H9 (cell line): ENCODE measurements around the gene KCNJ12. TPM values are rescaled to one million over a fixed set of nuclear protein-coding genes. Genes with fewer than 3 reads are reported as not detected.

ENCODE experiments used
- DNase-seq: peaks from one replicate; pipeline ENCODE4 v3.0.0-alpha.2; 2017
- H2AFZ ChIP-seq: one replicate; pipeline ENCODE4 v1.6.1; 2013; ENCODE audit warnings: mild to moderate bottlenecking, low read length, control low read depth, moderate library complexity
- H2AK5ac ChIP-seq: 2 replicates; pipeline ENCODE4 v1.6.1; 2013; ENCODE audit warnings: low read length, control low read depth, mixed read lengths; ENCODE audit not compliant: insufficient read length
- H2BK120ac ChIP-seq: one replicate; pipeline ENCODE4 v1.6.1; 2013; ENCODE audit warnings: low read depth, mild to moderate bottlenecking, low read length, control low read depth, inconsistent platforms; ENCODE audit not compliant: poor library complexity, severe bottlenecking
- H2BK12ac ChIP-seq: 2 replicates; pipeline ENCODE4 v1.6.1; 2013; ENCODE audit warnings: low read length, control low read depth, mixed read lengths, low read depth; ENCODE audit not compliant: insufficient read length
- H2BK15ac ChIP-seq: 2 replicates; pipeline ENCODE4 v1.6.1; 2013; ENCODE audit warnings: low read depth, low read length, control low read depth
- H2BK20ac ChIP-seq: one replicate; pipeline ENCODE4 v1.6.1; 2013; ENCODE audit warnings: low read depth, mild to moderate bottlenecking, low read length, control low read depth, inconsistent platforms; ENCODE audit not compliant: poor library complexity, severe bottlenecking
- H2BK5ac ChIP-seq: 2 replicates; pipeline ENCODE4 v1.6.1; 2013; ENCODE audit warnings: low read length, control low read depth, mixed read lengths; ENCODE audit not compliant: insufficient read length
- H3K14ac ChIP-seq: 2 replicates; pipeline ENCODE4 v1.6.1; 2013; ENCODE audit warnings: low read length, control low read depth; ENCODE audit not compliant: insufficient read depth
- H3K18ac ChIP-seq: 2 replicates; pipeline ENCODE4 v1.6.1; 2013; ENCODE audit warnings: low read depth, mild to moderate bottlenecking, mixed read lengths, low read length, control low read depth; ENCODE audit not compliant: insufficient read length
- H3K23ac ChIP-seq: 2 replicates; pipeline ENCODE4 v1.6.1; 2013; ENCODE audit warnings: low read length, control low read depth, mixed read lengths, low read depth; ENCODE audit not compliant: insufficient read length
- H3K23me2 ChIP-seq: 2 replicates; pipeline ENCODE4 v1.6.1; 2013; ENCODE audit warnings: low read depth, mild to moderate bottlenecking, mixed read lengths, low read length, control low read depth; ENCODE audit not compliant: insufficient read length, poor library complexity, severe bottlenecking
- H3K27ac ChIP-seq: 2 replicates; pipeline ENCODE4 v1.5.1; 2013; ENCODE audit warnings: low read length, control low read depth, mixed read lengths, low read depth; ENCODE audit not compliant: insufficient read length
- H3K27me3 ChIP-seq: 2 replicates; pipeline ENCODE4 v1.6.1; 2013; ENCODE audit warnings: low read length, control low read depth, inconsistent platforms; ENCODE audit not compliant: insufficient read depth
- H3K4ac ChIP-seq: 2 replicates; pipeline ENCODE4 v1.6.1; 2013; ENCODE audit warnings: low read depth, mild to moderate bottlenecking, control low read depth, inconsistent platforms, low read length, moderate library complexity
- H3K4me1 ChIP-seq: 2 replicates; pipeline ENCODE4 v1.6.1; 2013; ENCODE audit warnings: low read length, control low read depth, inconsistent platforms; ENCODE audit not compliant: insufficient read depth
- H3K4me2 ChIP-seq: 2 replicates; pipeline ENCODE4 v1.6.1; 2013; ENCODE audit warnings: low read length, control low read depth, mixed read lengths; ENCODE audit not compliant: insufficient read length, insufficient read depth
- H3K56ac ChIP-seq: 2 replicates; pipeline ENCODE4 v1.6.1; 2013; ENCODE audit warnings: low read depth, mild to moderate bottlenecking, mixed read lengths, low read length, control low read depth; ENCODE audit not compliant: insufficient read length
- H3K79me1 ChIP-seq: 2 replicates; pipeline ENCODE4 v1.6.1; 2013; ENCODE audit warnings: low read depth, mild to moderate bottlenecking, moderate library complexity, low read length, control low read depth, inconsistent platforms; ENCODE audit not compliant: insufficient read depth, poor library complexity, severe bottlenecking
- H3K79me2 ChIP-seq: 2 replicates; pipeline ENCODE4 v1.6.1; 2013; ENCODE audit warnings: low read length, control low read depth, inconsistent platforms; ENCODE audit not compliant: insufficient read depth
- H3K9ac ChIP-seq: 2 replicates; pipeline ENCODE4 v1.6.1; 2013; ENCODE audit warnings: low read length, control low read depth, mixed read lengths; ENCODE audit not compliant: insufficient read length; ENCODE audit errors: extremely low read depth
- H3K9me3 ChIP-seq: one replicate; pipeline ENCODE4 v1.6.1; 2013; ENCODE audit warnings: low read depth, low read length, inconsistent platforms; ENCODE audit not compliant: control insufficient read depth
- H3T11ph ChIP-seq: one replicate; pipeline ENCODE4 v1.6.1; 2013; ENCODE audit warnings: mild to moderate bottlenecking, low read length, control low read depth, inconsistent platforms
- H4K20me1 ChIP-seq: one replicate; pipeline ENCODE4 v1.6.1; 2013; ENCODE audit not compliant: control insufficient read depth, insufficient read length, insufficient read depth
- H4K5ac ChIP-seq: 2 replicates; pipeline ENCODE4 v1.6.1; 2013; ENCODE audit warnings: low read depth, mild to moderate bottlenecking, mixed read lengths, low read length, control low read depth; ENCODE audit not compliant: insufficient read length
- H4K8ac ChIP-seq: replicated peaks from 2 replicates; pipeline ENCODE4 v1.6.1; 2013; ENCODE audit warnings: low read length, control low read depth, mixed read lengths, low read depth; ENCODE audit not compliant: insufficient read length
- H4K91ac ChIP-seq: 2 replicates; pipeline ENCODE4 v1.6.1; 2013; ENCODE audit warnings: low read depth, mild to moderate bottlenecking, moderate library complexity, mixed read lengths, low read length, control low read depth; ENCODE audit not compliant: insufficient read length
- H3K27ac Mint-ChIP-seq, 3 experiments: 2 replicates in 2 of 3; 3 replicates in 1 of 3; pipeline ENCODE4 v1.8.0; 2020 to 2021; ENCODE audit warnings: mixed read lengths in 3 of 3, mild to moderate bottlenecking in 1 of 3, moderate library complexity in 1 of 3
- H3K27me3 Mint-ChIP-seq: 2 replicates; pipeline ENCODE4 v1.8.0; 2021; ENCODE audit warnings: low read depth, mild to moderate bottlenecking, moderate library complexity, mixed read lengths
- H3K36me3 Mint-ChIP-seq, 3 experiments: 2 replicates in 2 of 3; 3 replicates in 1 of 3; pipeline ENCODE4 v1.8.0; 2020 to 2021; ENCODE audit warnings: low read depth in 3 of 3, mixed read lengths in 3 of 3; ENCODE audit not compliant: insufficient read depth in 1 of 3
- H3K4me1 Mint-ChIP-seq, 2 experiments: 2 replicates each; pipeline ENCODE4 v1.8.0; 2020; ENCODE audit warnings: mixed read lengths in 2 of 2
- H3K4me3 Mint-ChIP-seq, 2 experiments: 2 replicates in 1 of 2; 3 replicates in 1 of 2; pipeline ENCODE4 v1.8.0; 2020 to 2021; ENCODE audit warnings: mild to moderate bottlenecking in 2 of 2, mixed read lengths in 2 of 2, moderate library complexity in 1 of 2
- H3K9me3 Mint-ChIP-seq, 2 experiments: 2 replicates in 1 of 2; 3 replicates in 1 of 2; pipeline ENCODE4 v1.8.0; 2020; ENCODE audit warnings: mild to moderate bottlenecking in 2 of 2, mixed read lengths in 2 of 2, moderate library complexity in 1 of 2
- CTCF ChIP-seq: fragments of 200-600 bp; sonication (generic); conservative IDR thresholded peaks from 3 replicates; pipeline ENCODE4 v1.8.0; 2021; ENCODE audit warnings: antibody characterized with exemption, mild to moderate bottlenecking
- WGBS: extraction: QIAGEN DNeasy Blood & Tissue Kit; methylation state at CpG from one replicate; pipeline ENCODE4 v1.1.7; 2013; ENCODE audit warnings: missing lambda C conversion rate, low lambda C conversion rate, mixed read lengths; ENCODE audit not compliant: insufficient read length; ENCODE audit errors: extremely low coverage; 5-methylcytosine and 5-hydroxymethylcytosine counted together
- total RNA-seq: library from RNA; stranded (reverse); gene quantifications from 2 replicates; pipeline ENCODE4 v1.2.1, GENCODE V29; 2021

KCNJ12 gene
- total RNA-seq, 1 experiment from 2014 or later: 0.39 TPM

GRCh38 chr17:21396237-21396636 lies 20.1 kb downstream of the KCNJ12 start:
- H3K9me3 Mint-ChIP-seq: peaks cover 0 to 6% of the 10 kb centered on the region in 2 experiments; a peak in 3 of 5 replicates
- TF ChIP-seq CTCF: no peak
- Histone ChIP-seq H2BK120ac (no peak overlapping the region), H3K9ac (no peak overlapping the region), H3K27ac (no peak overlapping the region), H3T11ph (no peak overlapping the region), H2BK15ac (no peak overlapping the region), H4K8ac (no peak overlapping the region), H3K9me3 (no peaks in the 10 kb centered on the region), H3K18ac (no peak overlapping the region), H2AK5ac (no peak overlapping the region), H3K79me2 (no peaks in the 10 kb centered on the region), H3K79me1 (no peaks in the 10 kb centered on the region), H2AFZ (no peak overlapping the region), H3K23ac (no peak overlapping the region), H3K23me2 (no peaks in the 10 kb centered on the region), H3K14ac (peak overlapping the region; percentile 12; the same call in 1 of the 2 replicates), H3K4ac (no peak overlapping the region), H3K4me1 (no peaks in the 10 kb centered on the region), H2BK12ac (no peak overlapping the region), H2BK5ac (no peak overlapping the region), H3K4me2 (no peak overlapping the region), H4K5ac (no peak overlapping the region), H3K27me3 (no peaks in the 10 kb centered on the region), H3K56ac (no peak overlapping the region), H4K91ac (no peak overlapping the region), H4K20me1 (no peaks in the 10 kb centered on the region), H2BK20ac (no peak overlapping the region)
- no peaks in the 10 kb centered on the region; a peak in 1 of 7 replicates for H3K36me3 Mint-ChIP-seq
- H3K27ac Mint-ChIP-seq: peak overlapping the region in 1 of 3 experiments; percentile 79; a peak in 1 of 7 replicates
- H3K27me3 Mint-ChIP-seq: peaks cover 3% of the 10 kb centered on the region
- DNase-seq: no peak
- H3K4me1 Mint-ChIP-seq: peaks cover 6 to 9% of the 10 kb centered on the region in 2 experiments
- H3K4me3 Mint-ChIP-seq: no peak overlapping the region
- no CpG with 5 or more reads among the region's 14 CpGs for WGBS
